GM23338 (cell line): ENCODE measurements around the gene ANKRD40CL. TPM values are rescaled to one million over a fixed set of nuclear protein-coding genes. Genes with fewer than 3 reads are reported as not detected.

Source experiments
- ATAC-seq: fragments of 200-7000 bp; cut with Tn5 transposase; 3 replicates; pipeline ENCODE4 v1.9.1; 2020
- DNase-seq: peaks from one replicate; pipeline ENCODE4 v3.0.0-alpha.2; 2015; ENCODE audit warnings: low spot score
- H2AFZ ChIP-seq: fragments of 200-600 bp; sonication (generic); 2 replicates; pipeline ENCODE4 v1.8.0; 2016; ENCODE audit warnings: antibody characterized with exemption, mild to moderate bottlenecking, moderate library complexity
- H3F3A ChIP-seq: fragments of 200-600 bp; sonication (generic); replicated peaks from 2 replicates; pipeline ENCODE4 v1.8.0; 2017; ENCODE audit warnings: antibody characterized with exemption, mixed run types, low read depth
- H3K27ac ChIP-seq: fragments of 200-600 bp; sonication (generic); 2 replicates; pipeline ENCODE4 v1.6.1; 2016; ENCODE audit warnings: low read depth
- H3K27me3 ChIP-seq: fragments of 200-600 bp; sonication (generic); 2 replicates; pipeline ENCODE4 v1.8.0; 2016; ENCODE audit warnings: mild to moderate bottlenecking, mixed run types, moderate library complexity; ENCODE audit not compliant: insufficient read depth
- H3K36me3 ChIP-seq: fragments of 200-600 bp; sonication (generic); 2 replicates; pipeline ENCODE4 v1.8.0; 2016; ENCODE audit warnings: mild to moderate bottlenecking; ENCODE audit not compliant: insufficient read depth
- H3K4me1 ChIP-seq: fragments of 200-600 bp; sonication (generic); 2 replicates; pipeline ENCODE4 v1.8.0; 2016; ENCODE audit warnings: mild to moderate bottlenecking, moderate library complexity; ENCODE audit not compliant: insufficient read depth
- H3K4me2 ChIP-seq: fragments of 200-600 bp; sonication (generic); 2 replicates; pipeline ENCODE4 v1.7.1; 2017; ENCODE audit warnings: mixed run types
- H3K4me3 ChIP-seq: fragments of 200-600 bp; sonication (generic); 2 replicates; pipeline ENCODE4 v1.6.1; 2016; ENCODE audit warnings: mixed run types
- H3K79me2 ChIP-seq: fragments of 200-600 bp; sonication (generic); replicated peaks from 2 replicates; pipeline ENCODE4 v1.8.0; 2017; ENCODE audit warnings: mild to moderate bottlenecking; ENCODE audit not compliant: insufficient read depth
- H3K9me2 ChIP-seq: fragments of 200-600 bp; sonication (generic); 2 replicates; pipeline ENCODE4 v1.8.0; 2017; ENCODE audit not compliant: insufficient read depth
- H4K20me1 ChIP-seq: fragments of 200-600 bp; sonication (generic); replicated peaks from 2 replicates; pipeline ENCODE4 v1.8.0; 2017; ENCODE audit warnings: mild to moderate bottlenecking; ENCODE audit not compliant: insufficient read depth
- H3K27ac Mint-ChIP-seq: 2 replicates; pipeline ENCODE4 v1.8.0; 2020; ENCODE audit warnings: inconsistent platforms, mild to moderate bottlenecking, moderate library complexity, mixed read lengths
- H3K27me3 Mint-ChIP-seq: 3 replicates; pipeline ENCODE4 v1.8.0; 2022; ENCODE audit warnings: low read depth, mild to moderate bottlenecking, moderate library complexity, mixed read lengths, inconsistent platforms; ENCODE audit not compliant: insufficient read depth, poor library complexity
- H3K36me3 Mint-ChIP-seq: 3 replicates; pipeline ENCODE4 v1.8.0; 2021; ENCODE audit warnings: low read depth, mild to moderate bottlenecking, inconsistent platforms, moderate library complexity, mixed read lengths
- H3K4me1 Mint-ChIP-seq: 3 replicates; pipeline ENCODE4 v1.8.0; 2020; ENCODE audit warnings: mild to moderate bottlenecking, inconsistent platforms, mixed read lengths
- H3K4me3 Mint-ChIP-seq: 3 replicates; pipeline ENCODE4 v1.8.0; 2021; ENCODE audit warnings: moderate library complexity, mild to moderate bottlenecking, inconsistent platforms, mixed read lengths
- H3K9me3 Mint-ChIP-seq: 3 replicates; pipeline ENCODE4 v1.8.0; 2020; ENCODE audit warnings: moderate library complexity, mild to moderate bottlenecking, inconsistent platforms, mixed read lengths
- CREB1 ChIP-seq: fragments of 250-450 bp; sonication (Bioruptor Pico); IDR thresholded peaks from 2 replicates; pipeline ENCODE4 v1.5.0; 2020; ENCODE audit warnings: low read depth, mild to moderate bottlenecking, moderate library complexity
- ETS1 ChIP-seq: IDR thresholded peaks from 2 replicates; pipeline ENCODE4 v1.6.1; 2016; ENCODE audit warnings: antibody characterized with exemption
- EZH2 ChIP-seq: fragments of 200-600 bp; sonication (generic); IDR thresholded peaks from one replicate; pipeline ENCODE4 v1.8.0; 2017; ENCODE audit warnings: antibody characterized with exemption, mild to moderate bottlenecking, low read depth; ENCODE audit not compliant: unreplicated experiment
- EZH2phosphoT487 ChIP-seq: fragments of 200-600 bp; sonication (generic); IDR thresholded peaks from one replicate; pipeline ENCODE4 v1.8.1; 2018; ENCODE audit warnings: antibody characterized with exemption; ENCODE audit not compliant: unreplicated experiment
- JUNB ChIP-seq: IDR thresholded peaks from one replicate; pipeline ENCODE4 v1.6.1; 2016; ENCODE audit warnings: antibody characterized with exemption; ENCODE audit not compliant: unreplicated experiment
- NANOG ChIP-seq: IDR thresholded peaks from 2 replicates; pipeline ENCODE4 v1.6.1; 2016; ENCODE audit warnings: antibody characterized with exemption, borderline replicate concordance
- POLR2AphosphoS5 ChIP-seq: IDR thresholded peaks from 2 replicates; pipeline ENCODE4 v1.6.1; 2016; ENCODE audit warnings: antibody characterized with exemption, low read depth
- REST ChIP-seq: IDR thresholded peaks from one replicate; pipeline ENCODE4 v1.6.1; 2018; ENCODE audit warnings: antibody characterized with exemption; ENCODE audit not compliant: unreplicated experiment
- STAT1 ChIP-seq: IDR thresholded peaks from one replicate; pipeline ENCODE4 v1.6.1; 2016; ENCODE audit warnings: antibody characterized with exemption; ENCODE audit not compliant: unreplicated experiment
- ZNF114 ChIP-seq: fragments of 250-450 bp; sonication (Bioruptor Pico); IDR thresholded peaks from 2 replicates; pipeline ENCODE4 v1.5.0; 2020; ENCODE audit warnings: mild to moderate bottlenecking, moderate library complexity
- ZNF331 ChIP-seq: fragments of 250-450 bp; sonication (Bioruptor Pico); IDR thresholded peaks from 2 replicates; pipeline ENCODE4 v1.5.0; 2020; ENCODE audit warnings: low read depth, mild to moderate bottlenecking, moderate library complexity
- polyA plus RNA-seq: library from polyadenylated mRNA; unstranded; fragments of >200 nt; fragmentation: Nextera tagmentation; extraction: Ambion mirVana; gene quantifications from 2 replicates; pipeline ENCODE4 v1.2.1, GENCODE V29; 2016
- total RNA-seq: library from RNA; depleted of rRNA; stranded (reverse); fragments of >200 nt; shearing (Covaris generic); gene quantifications from 2 replicates; pipeline ENCODE4 v1.2.3, GENCODE V29; 2014
- TF ChIP-seq, protein P1 (sequence below): fragments of 250-450 bp; sonication (Bioruptor Pico); IDR thresholded peaks from 2 replicates; pipeline ENCODE4 v1.5.0; 2020; ENCODE audit warnings: mild to moderate bottlenecking, moderate library complexity
- TF ChIP-seq, protein P2 (sequence below), 2 experiments: fragments of 200-600 bp in 1 of 2; sonication (generic) in 1 of 2; conservative IDR thresholded peaks; 2 replicates each; pipeline versions ENCODE4 v1.5.1 to v1.6.1; 2016 to 2017; ENCODE audit warnings: antibody characterized with exemption in 2 of 2, low read depth in 2 of 2, mild to moderate bottlenecking in 2 of 2, moderate library complexity in 1 of 2

ANKRD40CL gene
- total and polyA plus RNA-seq, 2 experiments from 2014 or later = not detected

DNA sequence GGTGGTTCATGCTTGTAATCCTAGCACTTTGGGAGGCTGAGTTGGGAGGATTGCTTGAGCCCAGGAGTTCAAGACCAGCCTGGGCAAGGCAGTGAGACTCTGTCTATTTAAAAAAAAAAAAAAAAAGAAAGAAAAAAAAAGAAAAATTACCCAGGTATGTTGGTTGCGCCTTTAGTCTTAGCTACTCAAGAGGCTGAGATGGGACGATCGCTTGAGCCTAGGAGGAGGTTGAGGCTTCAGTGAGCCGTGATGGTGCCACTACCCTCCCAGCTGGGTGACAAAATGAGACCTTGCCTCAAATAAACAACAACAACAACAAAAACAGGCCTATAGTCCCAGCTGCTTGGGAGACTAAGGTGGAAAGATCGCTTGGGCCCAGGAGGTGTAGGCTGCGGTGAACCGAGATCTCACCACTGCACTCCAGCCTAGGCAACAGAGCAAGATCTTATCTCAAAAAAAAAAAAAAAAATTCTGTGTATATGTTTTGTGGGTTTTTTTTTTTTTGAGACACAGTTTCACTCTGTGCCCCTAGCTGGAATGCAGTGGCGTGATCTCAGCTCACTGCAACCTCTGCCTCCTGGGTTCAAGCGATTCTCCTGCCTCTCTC lies 12.5 kb upstream of the ANKRD40CL start:
- no peak for TF ChIP-seq STAT1
- TF ChIP-seq JUNB = no peak
- TF ChIP-seq REST = no peak
- no peak for TF ChIP-seq NANOG
- TF ChIP-seq ZNF331 (CRISPR knock-in tag) = no peak
- no peak for TF ChIP-seq CREB1 (CRISPR knock-in tag)
- TF ChIP-seq ETS1 = no peak
- TF ChIP-seq, protein P1, sequence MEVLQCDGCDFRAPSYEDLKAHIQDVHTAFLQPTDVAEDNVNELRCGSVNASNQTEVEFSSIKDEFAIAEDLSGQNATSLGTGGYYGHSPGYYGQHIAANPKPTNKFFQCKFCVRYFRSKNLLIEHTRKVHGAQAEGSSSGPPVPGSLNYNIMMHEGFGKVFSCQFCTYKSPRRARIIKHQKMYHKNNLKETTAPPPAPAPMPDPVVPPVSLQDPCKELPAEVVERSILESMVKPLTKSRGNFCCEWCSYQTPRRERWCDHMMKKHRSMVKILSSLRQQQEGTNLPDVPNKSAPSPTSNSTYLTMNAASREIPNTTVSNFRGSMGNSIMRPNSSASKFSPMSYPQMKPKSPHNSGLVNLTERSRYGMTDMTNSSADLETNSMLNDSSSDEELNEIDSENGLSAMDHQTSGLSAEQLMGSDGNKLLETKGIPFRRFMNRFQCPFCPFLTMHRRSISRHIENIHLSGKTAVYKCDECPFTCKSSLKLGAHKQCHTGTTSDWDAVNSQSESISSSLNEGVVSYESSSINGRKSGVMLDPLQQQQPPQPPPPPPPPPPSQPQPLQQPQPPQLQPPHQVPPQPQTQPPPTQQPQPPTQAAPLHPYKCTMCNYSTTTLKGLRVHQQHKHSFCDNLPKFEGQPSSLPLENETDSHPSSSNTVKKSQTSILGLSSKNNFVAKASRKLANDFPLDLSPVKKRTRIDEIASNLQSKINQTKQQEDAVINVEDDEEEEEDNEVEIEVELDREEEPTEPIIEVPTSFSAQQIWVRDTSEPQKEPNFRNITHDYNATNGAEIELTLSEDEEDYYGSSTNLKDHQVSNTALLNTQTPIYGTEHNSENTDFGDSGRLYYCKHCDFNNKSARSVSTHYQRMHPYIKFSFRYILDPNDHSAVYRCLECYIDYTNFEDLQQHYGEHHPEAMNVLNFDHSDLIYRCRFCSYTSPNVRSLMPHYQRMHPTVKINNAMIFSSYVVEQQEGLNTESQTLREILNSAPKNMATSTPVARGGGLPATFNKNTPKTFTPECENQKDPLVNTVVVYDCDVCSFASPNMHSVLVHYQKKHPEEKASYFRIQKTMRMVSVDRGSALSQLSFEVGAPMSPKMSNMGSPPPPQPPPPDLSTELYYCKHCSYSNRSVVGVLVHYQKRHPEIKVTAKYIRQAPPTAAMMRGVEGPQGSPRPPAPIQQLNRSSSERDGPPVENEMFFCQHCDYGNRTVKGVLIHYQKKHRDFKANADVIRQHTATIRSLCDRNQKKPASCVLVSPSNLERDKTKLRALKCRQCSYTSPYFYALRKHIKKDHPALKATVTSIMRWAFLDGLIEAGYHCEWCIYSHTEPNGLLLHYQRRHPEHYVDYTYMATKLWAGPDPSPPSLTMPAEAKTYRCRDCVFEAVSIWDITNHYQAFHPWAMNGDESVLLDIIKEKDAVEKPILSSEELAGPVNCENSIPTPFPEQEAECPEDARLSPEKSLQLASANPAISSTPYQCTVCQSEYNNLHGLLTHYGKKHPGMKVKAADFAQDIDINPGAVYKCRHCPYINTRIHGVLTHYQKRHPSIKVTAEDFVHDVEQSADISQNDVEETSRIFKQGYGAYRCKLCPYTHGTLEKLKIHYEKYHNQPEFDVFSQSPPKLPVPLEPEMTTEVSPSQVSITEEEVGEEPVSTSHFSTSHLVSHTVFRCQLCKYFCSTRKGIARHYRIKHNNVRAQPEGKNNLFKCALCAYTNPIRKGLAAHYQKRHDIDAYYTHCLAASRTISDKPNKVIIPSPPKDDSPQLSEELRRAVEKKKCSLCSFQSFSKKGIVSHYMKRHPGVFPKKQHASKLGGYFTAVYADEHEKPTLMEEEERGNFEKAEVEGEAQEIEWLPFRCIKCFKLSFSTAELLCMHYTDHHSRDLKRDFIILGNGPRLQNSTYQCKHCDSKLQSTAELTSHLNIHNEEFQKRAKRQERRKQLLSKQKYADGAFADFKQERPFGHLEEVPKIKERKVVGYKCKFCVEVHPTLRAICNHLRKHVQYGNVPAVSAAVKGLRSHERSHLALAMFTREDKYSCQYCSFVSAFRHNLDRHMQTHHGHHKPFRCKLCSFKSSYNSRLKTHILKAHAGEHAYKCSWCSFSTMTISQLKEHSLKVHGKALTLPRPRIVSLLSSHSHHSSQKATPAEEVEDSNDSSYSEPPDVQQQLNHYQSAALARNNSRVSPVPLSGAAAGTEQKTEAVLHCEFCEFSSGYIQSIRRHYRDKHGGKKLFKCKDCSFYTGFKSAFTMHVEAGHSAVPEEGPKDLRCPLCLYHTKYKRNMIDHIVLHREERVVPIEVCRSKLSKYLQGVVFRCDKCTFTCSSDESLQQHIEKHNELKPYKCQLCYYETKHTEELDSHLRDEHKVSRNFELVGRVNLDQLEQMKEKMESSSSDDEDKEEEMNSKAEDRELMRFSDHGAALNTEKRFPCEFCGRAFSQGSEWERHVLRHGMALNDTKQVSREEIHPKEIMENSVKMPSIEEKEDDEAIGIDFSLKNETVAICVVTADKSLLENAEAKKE (CRISPR knock-in tag) = no peak
- no peak for TF ChIP-seq EZH2phosphoT487
- TF ChIP-seq POLR2AphosphoS5 = no peak
- TF ChIP-seq, protein P2, sequence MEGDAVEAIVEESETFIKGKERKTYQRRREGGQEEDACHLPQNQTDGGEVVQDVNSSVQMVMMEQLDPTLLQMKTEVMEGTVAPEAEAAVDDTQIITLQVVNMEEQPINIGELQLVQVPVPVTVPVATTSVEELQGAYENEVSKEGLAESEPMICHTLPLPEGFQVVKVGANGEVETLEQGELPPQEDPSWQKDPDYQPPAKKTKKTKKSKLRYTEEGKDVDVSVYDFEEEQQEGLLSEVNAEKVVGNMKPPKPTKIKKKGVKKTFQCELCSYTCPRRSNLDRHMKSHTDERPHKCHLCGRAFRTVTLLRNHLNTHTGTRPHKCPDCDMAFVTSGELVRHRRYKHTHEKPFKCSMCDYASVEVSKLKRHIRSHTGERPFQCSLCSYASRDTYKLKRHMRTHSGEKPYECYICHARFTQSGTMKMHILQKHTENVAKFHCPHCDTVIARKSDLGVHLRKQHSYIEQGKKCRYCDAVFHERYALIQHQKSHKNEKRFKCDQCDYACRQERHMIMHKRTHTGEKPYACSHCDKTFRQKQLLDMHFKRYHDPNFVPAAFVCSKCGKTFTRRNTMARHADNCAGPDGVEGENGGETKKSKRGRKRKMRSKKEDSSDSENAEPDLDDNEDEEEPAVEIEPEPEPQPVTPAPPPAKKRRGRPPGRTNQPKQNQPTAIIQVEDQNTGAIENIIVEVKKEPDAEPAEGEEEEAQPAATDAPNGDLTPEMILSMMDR (conservative IDR thresholded peaks at IDR 0.05; ENCODE audit: low read depth in 2 of 2) = no peak
- TF ChIP-seq ZNF114 = no peak
- no peak for TF ChIP-seq EZH2
- Histone ChIP-seq H3K79me2 (no peaks in the 10 kb centered on the region), H4K20me1 (no peaks in the 10 kb centered on the region), H3F3A (no peaks in the 10 kb centered on the region), H3K27ac (no peak overlapping the region), H2AFZ (no peak overlapping the region), H3K4me2 (no peak overlapping the region), H3K4me3 (no peak overlapping the region), H3K4me1 (no peaks in the 10 kb centered on the region), H3K36me3 (no peaks in the 10 kb centered on the region), H3K27me3 (no peaks in the 10 kb centered on the region), H3K9me2 (no peaks in the 10 kb centered on the region)
- no peak for DNase-seq
- Mint-ChIP-seq H3K36me3 (no peaks in the 10 kb centered on the region), H3K4me3 (no peak overlapping the region), H3K27ac (no peak overlapping the region), H3K4me1 (peaks cover 2% of the 10 kb centered on the region; the same call in 2 of the 3 replicates), H3K27me3 (peaks cover 9% of the 10 kb centered on the region), H3K9me3 (no peaks in the 10 kb centered on the region)
- no peak for ATAC-seq
